Dermis blood vessel endothelial cell (primary cell): Measurements from ENCODE around the gene ACOT12. TPM values are rescaled to one million over a fixed set of nuclear protein-coding genes. Genes with fewer than 3 reads are reported as not detected.
A peak's percentile ranks its signal among the peaks of the same experiment; 100 is the strongest.
"Not testable (repeated sequence)": the region's sequence is repeated elsewhere in the genome, so short reads cannot be mapped to it uniquely, and the experiment has no call there.

ENCODE experiments used
- DNase-seq: peaks from one replicate; pipeline ENCODE4 v3.0.0; 2010
- total RNA-seq: library from RNA; depleted of rRNA; stranded (reverse); fragments of >200 nt; gene quantifications from 2 replicates; pipeline ENCODE4 v1.2.3, GENCODE V29; 2014

The ACOT12 gene
- total RNA-seq, result 0.37 TPM in 1 of 2 replicates, not detected in the other

DNA sequence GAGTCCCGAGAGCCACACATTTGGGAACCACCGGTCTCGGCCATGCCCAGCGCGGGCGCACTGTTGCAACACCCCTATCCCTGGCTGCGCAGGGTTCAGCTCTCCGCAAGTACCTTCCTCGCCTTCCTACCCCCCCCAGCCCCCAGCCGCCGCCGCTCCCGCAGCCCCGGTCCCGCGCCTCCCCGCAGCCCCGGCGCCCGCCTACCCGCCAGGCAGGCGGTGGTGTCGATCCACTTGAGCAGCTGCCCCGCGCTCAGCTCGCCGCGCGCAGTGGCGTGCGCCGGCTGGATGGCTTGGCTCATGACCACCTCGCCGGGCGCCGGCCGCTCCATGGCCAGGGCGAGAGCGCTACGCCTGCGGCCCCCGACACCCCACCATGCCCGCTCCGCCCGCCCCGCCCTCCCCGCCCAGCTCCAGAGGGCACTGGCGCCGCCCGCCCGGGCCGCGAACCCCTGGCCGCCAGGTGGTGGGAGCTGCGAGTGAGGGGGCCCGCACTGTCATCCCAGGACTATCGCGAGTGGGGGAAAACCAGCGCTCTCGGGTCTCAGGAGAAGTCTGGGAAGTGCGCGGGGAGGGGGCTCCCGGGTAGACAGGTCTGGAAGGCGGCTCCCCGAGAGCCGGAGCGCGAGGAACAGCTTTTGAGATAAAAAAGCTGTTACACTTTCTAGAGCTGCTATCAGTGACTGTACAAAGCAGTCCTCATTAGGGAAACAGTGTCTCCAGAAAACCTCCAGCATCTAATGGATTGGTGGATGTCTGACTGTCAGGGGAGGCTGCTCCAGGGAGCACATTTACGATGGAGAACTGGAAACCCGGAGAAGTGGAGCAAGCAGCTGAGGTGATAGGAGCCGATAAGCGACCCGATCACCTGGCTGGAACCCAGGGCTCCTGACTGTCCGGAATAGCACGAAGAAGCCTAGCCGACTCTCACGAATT lies at the start of gene ACOT12:
Gene ACOT12 (minus strand): TSS at position 352 of the 936 bp plus-strand sequence. CDS start 20 bp downstream, at position 332.
- peak; percentile 33 for DNase-seq

DNA sequence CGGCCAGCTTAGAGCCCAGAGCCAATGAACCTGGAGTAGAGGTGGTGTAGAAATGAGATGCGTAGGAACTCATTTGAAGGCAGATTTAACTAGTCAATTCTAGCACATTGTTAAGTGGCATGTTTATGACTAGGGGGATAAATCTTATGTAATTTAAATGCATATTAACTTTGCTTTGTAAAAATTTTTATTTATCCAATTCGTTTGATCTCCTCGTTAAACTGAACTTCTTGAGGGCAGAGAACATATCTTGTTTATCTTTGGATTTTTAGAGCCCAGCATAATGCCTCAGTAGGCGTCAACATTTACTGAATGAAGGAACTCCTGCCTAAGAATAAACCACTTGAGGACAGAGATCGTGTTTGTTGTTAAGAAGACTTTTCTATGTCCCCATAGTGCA lies 41.1 kb upstream of the ACOT12 start:
- DNase-seq, result no peak

- DNase-seq, result no peak
Measured at GRCh38 chr5:81429985-81430384, 36.1 kb upstream of the ACOT12 start.

DNA sequence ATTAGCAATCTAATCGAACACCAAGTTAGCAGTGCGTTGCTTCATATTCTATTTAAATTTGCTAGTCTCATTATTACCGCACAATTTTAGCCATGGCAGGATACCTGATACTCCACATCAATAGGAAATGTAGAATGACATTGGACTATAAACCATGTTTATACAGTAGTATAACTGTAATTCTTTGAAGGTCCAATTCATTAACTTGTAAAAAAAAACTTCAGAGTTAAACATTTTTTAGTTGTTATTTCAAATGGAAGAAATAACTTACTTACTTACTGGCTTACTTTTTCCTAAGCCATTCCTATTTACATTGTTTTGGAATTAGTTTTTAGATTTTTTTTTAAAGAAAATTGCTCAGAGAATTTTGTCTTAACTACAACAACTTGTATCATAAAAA lies 35.4 kb upstream of the ACOT12 start:
- DNase-seq, result no peak

- DNase-seq, result peak; percentile 67
Measured at GRCh38 chr5:81428861-81429260, 34.9 kb upstream of the ACOT12 start.

- DNase-seq, result no peak
Measured at GRCh38 chr5:81428446-81428845, 34.5 kb upstream of the ACOT12 start.

DNA sequence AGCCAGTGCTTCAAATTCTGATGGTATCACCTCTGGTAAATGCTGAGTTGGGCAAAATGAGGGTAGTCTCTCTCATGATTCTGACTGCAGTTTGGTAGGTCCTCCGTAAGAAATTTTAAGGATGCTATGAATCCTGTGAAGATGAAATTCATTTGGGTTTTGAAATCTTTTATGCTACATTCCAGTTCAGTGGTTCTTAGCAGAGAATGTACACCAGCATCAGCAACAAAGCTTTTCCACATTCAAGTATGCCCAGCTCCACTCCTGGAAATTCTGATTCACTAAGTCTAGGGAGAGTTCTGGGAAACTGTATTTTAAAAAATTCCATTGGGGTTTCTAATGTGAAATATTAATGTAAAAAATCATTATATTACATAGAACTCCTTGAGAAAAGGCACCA lies 33.6 kb upstream of the ACOT12 start:
- DNase-seq, result no peak

DNA sequence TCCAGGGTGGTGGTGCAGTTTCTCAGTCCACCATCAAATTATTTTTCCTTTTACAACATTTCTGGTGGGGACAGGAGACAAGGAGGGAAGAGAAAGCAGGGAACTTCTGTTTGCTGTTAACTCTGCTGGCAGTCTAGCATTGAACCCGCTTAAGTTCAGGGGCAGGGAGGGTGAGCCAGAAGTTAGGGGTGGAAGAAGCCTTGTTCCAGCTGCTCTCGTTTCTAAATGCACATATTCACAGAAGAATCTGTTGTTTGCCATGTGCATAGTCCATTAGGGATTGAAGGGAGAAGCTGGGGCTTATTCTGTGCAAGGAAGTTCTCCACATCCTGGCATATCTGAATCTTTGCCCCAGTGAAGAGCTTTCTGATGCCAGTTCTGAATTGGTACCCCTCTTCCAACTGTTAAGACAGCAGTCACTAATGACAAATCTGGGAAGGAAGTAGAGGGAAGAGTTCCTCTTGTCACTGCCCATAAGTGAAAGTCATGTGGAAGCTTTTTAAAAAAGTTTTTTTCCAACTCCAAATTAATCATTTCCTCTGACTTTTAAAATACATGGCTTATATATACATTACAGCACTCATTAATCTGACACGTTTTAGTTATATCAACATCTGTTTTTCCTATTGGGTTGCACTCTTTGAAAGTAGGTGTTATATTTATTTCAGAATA lies 32.6 kb upstream of the ACOT12 start:
- peak; percentile 16 for DNase-seq

GRCh38 chr5:81425569-81425968 lies 31.6 kb upstream of the ACOT12 start:
- DNase-seq, result peak; percentile 56

DNA sequence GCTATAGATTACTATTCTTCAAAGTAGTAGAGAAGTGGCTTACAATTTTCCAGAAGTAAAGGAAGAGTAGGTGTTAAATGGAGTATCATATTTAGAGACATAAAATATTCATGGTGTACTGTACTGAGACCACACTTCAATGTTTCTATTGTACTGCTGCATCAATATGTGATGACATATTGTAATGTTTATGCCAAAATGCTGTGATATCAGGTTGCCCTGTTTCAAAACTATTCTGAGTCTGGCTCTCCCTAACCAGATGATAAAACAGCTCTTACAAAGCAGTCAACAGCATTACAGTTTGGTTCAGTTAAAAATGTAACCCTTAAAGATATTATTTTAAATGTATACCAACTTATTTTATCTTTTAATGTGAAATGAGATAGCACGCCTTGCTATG lies 30.8 kb upstream of the ACOT12 start:
- DNase-seq, result no peak

DNA sequence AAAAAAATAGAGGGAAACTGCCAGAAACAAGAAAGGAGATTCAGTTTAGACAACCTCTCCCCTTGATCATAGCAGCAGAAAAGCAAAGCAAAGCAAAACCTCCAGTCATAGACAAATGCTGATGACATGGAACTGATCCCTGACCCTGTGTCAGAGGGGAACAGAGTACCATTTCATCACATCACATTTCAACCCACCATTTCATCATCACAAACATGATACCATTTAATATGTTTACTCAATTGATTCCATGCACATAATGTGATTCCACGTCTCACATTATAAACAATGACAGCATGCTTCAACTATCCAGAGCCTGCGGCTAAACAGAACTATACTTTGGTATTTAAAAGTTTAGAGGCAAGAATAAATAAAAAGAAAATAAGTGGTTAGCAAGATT lies 28.7 kb upstream of the ACOT12 start:
- no peak for DNase-seq

DNA sequence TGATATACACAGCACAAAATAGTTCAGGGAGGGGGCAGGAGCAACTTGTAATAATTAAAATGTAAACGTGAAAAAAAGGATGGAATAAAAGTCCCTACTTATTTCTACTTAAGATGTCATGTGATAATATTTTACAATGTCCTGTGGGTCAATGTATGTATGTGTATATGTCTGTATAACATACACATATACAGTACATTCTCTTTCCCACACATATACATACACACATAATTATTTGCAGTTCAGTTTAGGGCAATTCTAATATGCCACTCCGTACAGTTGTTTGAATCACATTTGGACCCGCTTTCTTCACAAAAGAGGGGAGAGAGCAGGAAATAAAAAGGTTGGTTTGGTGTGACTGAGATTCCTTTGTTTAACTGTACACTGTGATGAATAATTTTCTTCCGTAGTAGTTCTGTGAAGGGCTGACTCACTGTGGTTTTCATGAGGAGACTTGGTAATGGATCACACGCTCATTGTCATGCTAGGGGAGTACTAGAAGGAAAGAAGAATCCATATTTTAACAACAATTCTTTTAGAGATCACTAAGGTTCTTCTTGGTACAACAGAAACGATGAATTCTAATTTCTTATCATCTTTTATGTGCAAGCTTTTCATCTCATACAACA lies 26.2 kb upstream of the ACOT12 start:
- peak; percentile 84 for DNase-seq

DNA sequence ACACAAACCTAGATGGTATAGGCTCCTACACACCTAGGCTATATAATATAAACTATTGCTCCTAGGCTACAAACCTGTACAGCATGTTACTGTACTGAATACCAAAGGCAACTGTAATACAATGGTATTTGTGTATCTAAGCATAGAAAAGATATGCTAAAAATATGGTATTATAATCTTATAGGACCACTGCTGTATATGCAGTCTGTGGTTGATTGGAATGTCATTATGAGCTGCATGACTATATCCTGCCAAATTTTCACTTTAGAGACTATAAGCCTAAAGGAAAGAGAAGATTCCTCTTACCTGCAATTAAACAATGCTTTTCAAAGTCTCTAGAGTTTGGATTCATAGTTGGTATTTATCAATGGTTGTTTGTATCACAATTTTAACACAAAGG lies 24.7 kb upstream of the ACOT12 start:
- no peak for DNase-seq

DNA sequence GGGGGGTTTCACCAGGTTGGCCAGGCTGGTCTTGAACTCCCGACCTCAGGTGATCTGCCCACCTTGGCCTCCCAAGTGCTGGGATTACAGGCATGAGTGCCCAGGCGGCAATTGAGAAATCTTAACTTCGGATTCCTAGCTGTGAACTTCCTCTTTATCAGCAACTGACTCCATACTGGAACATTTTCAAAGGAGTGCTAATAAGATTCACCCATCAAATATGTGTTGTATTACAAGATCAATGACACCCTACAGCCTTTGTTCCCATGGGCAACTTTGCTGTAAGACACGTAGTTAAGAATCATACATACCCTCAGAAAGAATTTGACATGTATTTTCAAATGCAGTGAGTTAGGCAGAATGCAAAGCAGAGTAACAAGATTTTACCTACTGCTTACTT lies 23.1 kb upstream of the ACOT12 start:
- no peak for DNase-seq

- DNase-seq, result no peak
Measured at GRCh38 chr5:81409896-81410295, 16.0 kb upstream of the ACOT12 start.

DNA sequence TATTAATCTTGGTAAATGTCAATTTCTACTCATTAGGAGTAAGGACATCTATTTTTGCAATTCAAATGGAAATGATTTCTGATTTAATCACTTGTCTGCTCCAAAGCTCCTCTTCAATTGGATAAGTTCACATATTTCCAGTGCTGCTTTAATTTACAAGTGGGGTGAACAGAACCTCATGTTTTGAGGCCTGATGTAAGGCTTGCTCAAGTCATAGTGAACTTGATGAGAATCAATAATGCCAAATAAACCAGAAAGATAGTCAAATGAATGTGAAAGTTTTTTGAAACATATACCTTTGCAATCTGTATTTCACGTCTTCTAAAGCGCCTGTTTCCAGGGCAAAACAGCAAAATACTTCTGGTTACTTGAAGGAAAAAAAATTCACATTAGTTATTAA lies 15.4 kb upstream of the ACOT12 start:
- no peak for DNase-seq

DNA sequence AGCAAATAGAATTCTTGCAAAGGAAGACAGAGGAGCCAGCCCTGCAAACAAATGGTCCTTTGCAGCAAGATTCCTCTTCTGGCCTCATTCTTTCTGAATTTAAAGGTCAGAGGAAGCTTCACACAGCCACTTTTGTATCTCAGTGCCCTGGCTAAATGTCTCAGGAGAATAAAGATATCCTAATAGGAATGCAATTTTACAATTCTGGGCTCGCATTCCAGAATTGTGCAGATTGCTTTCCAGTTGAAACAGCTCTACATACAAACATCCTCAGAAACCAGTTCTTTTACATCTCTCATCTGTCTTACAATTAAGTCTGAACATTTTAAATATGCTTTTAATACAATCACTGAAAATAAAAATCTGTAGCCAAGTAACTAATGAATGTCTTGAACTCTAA lies 14.6 kb upstream of the ACOT12 start:
- no peak for DNase-seq

- not testable (repeated sequence) for DNase-seq
Measured at GRCh38 chr5:81407811-81408210, 13.9 kb upstream of the ACOT12 start.

DNA sequence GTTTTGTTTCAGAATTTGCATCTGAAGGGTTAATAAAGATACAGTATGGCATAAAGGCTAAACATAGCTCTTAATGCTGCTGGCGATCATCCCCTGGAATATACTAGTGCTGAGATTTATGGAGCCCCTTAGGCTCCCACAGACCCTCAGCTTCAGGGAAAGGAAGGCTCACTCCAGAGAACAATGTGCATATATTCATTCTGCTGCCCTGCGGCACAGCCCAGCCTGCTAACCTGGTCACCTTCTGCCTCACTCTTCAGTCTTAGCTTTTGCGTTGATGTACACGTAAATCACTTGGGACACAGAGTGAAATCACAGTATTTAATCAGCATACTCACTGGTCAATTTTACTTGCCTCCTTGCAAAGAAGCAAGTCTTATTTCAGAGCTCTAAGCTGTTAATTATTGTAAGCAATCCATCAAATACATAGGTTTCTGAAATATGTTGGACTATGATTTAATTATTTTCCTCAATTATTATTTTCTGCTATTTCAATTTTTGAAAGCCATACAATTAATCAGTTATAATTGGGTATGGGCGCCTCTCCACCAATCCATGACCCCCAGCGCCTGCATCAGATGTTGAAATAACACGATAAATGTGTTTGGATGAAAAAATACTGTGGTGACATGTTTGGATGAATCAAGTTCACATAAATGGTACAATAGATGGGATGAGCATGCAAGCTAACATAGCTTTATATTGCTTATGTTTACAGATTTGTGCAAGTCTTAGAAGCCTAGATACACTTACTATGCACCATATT lies 11.4 kb upstream of the ACOT12 start:
- DNase-seq, result no peak

GRCh38 chr5:81402192-81402930 lies 8.4 kb upstream of the ACOT12 start:
- DNase-seq, result no peak

GRCh38 chr5:81401266-81401665 lies 7.3 kb upstream of the ACOT12 start:
- DNase-seq, result no peak

DNA sequence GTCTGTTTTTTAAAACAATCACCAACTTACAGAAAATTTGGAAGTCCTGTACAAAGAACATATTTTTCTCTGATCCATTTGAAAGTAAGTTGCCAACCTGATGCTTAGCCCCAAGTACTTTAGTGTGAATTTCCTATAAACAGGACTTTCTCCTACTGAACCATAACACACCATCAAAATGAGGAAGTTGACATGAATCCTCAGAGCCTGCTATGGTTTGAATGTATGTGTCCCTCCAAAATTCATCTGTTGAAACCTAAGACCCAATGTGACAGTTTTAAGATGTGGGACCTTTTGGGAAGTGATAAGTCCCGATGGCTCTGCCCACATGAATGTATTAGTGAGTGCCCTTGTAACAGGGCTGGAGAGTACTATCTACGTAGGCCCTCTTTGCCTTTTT lies 6.4 kb upstream of the ACOT12 start:
- DNase-seq, result no peak
